22Rv1 (cell line): ENCODE results near the gene RAC3.

Source experiments
- H3K27ac ChIP-seq: fragments of 450-650 bp; 2 replicates; pipeline ENCODE4 v1.5.1; 2017
- CTCF ChIP-seq: fragments of 450-650 bp; IDR thresholded peaks from 2 replicates; pipeline ENCODE4 v1.5.1; 2017; ENCODE audit warnings: mild to moderate bottlenecking
- ZFX ChIP-seq: fragments of 450-650 bp; IDR thresholded peaks from 2 replicates; pipeline ENCODE4 v1.6.1; 2017; ENCODE audit warnings: antibody characterized with exemption, borderline replicate concordance

RAC3 gene

GRCh38 chr17:82051776-82052637 lies 20.5 kb downstream of the RAC3 start, which contains the start of the genes GPS1 and RFNG:
TSS of gene GPS1 (plus strand) at chr17:82051898. CDS start at chr17:82051932, 34 bp downstream.
TSS of gene RFNG (minus strand) at chr17:82051811. CDS start at chr17:82051766, 45 bp downstream.
- TF ChIP-seq ZFX = no peak
- TF ChIP-seq CTCF = no peak
- peak within 1 kb of the TSS; percentile 73 for H3K27ac ChIP-seq

GRCh38 chr17:82052638-82053059 lies 21.2 kb downstream of the RAC3 start:
- TF ChIP-seq CTCF = no peak
- TF ChIP-seq ZFX = no peak
- H3K27ac ChIP-seq = peak overlapping the region; percentile 73

- TF ChIP-seq ZFX = no peak
- no peak for TF ChIP-seq CTCF
- peak overlapping the region; percentile 73 for H3K27ac ChIP-seq
Measured at GRCh38 chr17:82053130-82053529, 21.7 kb downstream of the RAC3 start.

GRCh38 chr17:82053556-82054263 lies 22.2 kb downstream of the RAC3 start:
- H3K27ac ChIP-seq = no peak overlapping the region
- TF ChIP-seq ZFX (no peak), CTCF (no peak)

GRCh38 chr17:82054351-82055022 lies 23.0 kb downstream of the RAC3 start:
- TF ChIP-seq CTCF (no peak), ZFX (no peak)
- 0 out of 2 replicates have a peak overlapping the region, but pooled peaks have one; percentile 87 for H3K27ac ChIP-seq

GRCh38 chr17:82055023-82055964 lies 23.8 kb downstream of the RAC3 start:
- peak overlapping the region; percentile 87; the same call in 1 of the 2 replicates for H3K27ac ChIP-seq
- TF ChIP-seq CTCF = no peak
- TF ChIP-seq ZFX = no peak
